ENCODE data around the gene INTS7.
A peak's percentile ranks its signal among the peaks of the same experiment; 100 is the strongest.
"Not testable (repeated sequence)": the region's sequence is repeated elsewhere in the genome, so short reads cannot be mapped to it uniquely, and the experiment has no call there.

The INTS7 gene

DNA sequence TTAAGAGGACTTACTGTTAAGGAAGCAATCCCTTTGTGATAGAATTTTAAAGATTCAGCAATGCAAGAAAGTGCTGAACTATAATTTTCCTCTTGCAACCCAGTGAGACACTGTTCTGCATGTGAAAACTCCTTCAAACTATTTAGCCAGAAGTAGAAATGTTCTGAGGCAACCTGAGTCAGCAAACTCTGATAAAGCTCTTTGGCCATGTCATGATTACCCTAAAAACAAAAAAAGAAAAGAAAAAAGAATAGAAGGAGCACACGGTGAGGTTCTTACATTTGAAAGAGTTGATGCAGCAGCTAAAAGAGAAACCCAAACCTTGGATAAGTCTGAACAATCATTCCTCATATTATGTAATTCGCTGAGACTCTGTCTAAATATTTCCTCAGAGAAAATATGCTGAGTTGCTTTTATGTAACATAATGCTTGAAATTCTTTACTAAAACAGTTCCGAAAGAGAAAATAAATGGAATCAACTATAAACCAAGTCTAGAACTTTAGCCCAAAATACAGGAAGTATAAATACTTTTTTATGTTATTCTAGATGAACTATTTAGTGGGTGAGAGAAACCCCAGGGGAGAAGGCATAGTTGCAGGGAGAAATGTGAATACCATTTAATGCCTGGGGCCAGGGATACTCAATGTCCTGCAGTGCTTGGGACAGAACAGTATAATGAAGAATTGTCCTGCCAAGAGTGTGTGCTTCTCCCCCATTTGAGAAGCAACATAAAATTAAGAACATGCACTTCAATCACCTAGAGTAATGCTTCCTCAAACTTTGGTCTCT lies 60.0 kb downstream of the INTS7 start:
- no peak for DNase-seq

DNA sequence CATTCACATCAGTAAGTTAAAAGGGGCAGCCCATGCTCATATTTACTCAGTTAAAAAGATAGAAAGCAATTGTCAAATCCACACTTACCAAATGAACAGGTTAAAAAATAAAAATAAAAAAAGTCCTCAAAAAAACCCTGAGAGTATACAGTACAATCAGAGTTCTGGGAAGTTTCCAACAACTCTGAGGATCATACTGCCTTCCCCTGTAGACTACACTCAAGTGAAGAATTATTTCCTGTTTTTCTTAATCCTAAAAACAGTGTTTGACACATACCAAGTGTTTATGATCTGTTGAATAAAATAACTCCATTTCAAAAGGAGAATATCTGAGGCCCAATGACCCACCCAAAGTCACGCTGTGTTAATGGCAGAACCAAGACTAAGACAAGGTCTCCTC lies 61.8 kb downstream of the INTS7 start:
- no peak for DNase-seq

DNA sequence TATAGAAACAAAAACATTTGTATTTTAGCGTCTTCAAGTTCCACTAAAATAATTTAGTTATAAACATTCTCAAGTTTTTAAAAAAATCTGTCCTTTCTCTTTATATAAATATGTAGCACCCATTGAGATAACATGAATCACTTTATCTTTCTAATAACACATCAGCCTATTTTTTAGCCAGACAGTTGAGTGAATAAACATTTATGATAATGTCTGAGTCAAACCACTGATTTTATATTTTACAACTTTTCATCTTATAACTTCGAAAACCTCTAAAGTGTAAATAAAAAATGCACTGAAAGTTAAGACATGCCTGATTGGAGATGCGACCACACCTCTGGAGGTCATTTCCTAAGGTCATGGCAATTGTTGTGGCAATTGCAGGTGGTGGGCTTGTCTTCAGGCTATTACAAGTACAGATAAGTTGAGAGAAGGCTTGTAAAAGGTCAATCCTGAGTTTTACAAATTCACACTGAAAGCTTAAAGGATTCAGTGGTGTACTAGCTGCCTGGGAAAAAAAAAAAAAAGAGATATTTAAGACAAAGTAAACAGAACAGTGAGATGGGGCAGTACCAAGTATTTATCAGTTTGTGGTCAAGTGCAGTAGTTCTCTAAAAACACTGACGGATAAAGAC lies 67.0 kb downstream of the INTS7 start:
- no peak for DNase-seq

DNA sequence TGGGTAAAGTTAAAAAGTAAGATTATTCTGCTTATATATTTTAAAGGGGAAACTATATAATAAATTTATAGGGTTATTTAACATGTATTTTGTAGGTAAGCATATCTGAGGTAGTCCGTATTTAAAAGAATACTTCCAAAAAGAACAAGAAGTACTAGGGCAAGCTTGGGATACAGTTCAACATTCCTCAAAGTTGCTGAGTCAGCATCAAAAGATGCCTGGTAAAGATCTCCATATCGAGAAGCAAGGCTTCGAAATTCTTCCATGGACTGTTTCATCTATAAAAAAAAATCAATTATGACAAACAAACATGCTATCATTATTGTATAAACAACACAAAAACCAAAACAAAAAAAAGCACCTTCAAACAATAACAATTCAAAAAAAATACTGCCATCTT lies 67.7 kb downstream of the INTS7 start:
- DNase-seq, result no peak

DNA sequence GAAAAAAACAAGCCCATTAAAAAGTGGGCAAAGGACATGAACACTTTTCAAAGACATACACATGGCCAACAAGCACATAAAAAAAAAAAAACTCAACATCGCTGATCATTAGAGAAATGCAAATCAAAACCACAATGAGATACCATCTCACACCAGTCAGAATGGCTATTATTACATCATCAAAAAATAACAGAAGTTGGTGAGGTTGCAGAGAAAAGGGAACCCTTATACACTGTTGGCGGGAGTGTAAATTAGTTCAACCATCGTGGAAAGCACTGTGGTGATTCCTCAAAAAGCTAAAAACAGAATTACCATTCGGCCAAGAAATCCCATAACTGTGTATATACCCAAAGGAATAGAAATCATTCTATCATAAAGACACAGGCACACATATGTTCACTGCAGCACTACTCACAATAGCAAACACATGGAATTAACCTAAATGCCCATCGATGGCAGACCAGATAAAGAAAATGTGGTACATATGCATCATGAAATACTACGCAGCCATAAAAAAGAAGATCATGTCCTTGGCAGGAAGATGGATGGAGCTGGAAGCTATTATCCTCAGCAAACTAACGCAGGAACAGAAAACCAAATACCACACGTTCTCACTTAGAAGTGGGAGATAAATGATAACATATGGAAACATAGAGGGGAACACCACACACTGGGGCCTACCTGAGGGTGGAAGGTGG lies 70.1 kb downstream of the INTS7 start:
- DNase-seq, result no peak

DNA sequence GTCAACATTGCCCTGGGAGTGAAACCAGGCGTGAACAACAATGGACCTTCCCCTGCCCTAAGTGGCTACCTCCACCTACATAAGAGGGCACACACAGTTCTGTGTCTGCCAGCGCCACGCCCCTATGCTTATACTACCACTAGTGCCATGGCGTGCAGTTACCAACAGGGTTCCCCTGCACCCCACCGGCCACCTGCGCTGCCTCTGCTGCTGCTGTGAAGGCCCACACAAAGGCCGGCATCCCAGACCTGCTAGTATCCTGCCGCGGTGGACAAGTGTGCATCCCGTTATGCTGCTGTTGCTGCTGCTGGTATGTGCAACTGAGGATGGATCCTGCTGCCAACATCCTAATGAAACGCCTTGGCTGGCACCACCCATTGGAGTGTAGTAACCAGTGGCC lies 75.7 kb downstream of the INTS7 start:
- DNase-seq, result no peak

DNA sequence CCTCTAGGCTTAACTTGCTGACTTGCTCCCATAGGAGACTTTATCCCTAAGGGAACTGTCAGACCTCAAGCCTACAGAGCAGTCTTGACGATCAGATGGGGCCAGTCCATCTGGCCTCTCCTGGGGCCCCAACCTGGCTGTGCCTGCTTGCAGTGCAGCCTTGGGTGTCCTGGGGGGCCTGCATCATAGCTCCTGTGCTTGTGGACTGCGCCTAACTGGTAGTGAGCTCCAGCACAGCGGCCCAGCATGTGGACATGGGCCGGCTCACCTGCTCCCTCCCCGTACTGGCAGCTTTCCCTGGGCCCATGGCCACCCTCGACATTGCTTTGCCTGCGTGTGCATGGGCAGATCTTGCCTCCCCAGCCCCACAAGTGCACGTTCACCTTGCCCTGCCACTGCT lies 76.1 kb downstream of the INTS7 start:
- no peak for DNase-seq

DNA sequence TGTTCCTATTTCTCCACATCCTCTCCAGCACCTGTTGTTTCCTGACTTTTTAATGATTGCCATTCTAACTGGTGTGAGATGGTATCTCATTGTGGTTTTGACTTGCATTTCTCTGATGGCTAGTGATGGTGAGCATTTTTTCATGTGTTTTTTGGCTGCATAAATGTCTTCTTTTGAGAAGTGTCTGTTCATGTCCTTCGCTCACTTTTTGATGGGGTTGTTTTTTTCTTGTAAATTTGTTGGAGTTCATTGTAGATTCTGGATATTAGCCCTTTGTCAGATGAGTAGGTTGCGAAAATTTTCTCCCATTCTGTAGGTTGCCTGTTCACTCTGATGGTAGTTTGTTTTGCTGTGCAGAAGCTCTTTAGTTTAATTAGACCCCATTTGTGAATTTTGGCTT lies 81.3 kb downstream of the INTS7 start:
- not testable (repeated sequence) for DNase-seq

DNA sequence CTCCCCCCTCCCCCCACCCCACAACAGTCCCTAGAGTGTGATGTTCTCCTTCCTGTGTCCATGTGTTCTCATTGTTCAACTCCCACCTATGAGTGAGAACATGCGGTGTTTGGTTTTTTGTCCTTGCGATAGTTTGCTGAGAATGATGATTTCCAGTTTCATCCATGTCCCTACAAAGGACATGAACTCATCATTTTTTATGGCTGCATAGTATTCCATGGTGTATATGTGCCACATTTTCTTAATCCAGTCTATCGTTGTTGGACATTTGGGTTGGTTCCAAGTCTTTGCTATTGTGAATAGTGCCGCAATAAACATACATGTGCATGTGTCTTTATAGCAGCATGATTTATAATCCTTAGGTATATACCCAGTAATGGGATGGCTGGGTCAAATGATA lies 81.8 kb downstream of the INTS7 start:
- DNase-seq, result not testable (repeated sequence)

DNA sequence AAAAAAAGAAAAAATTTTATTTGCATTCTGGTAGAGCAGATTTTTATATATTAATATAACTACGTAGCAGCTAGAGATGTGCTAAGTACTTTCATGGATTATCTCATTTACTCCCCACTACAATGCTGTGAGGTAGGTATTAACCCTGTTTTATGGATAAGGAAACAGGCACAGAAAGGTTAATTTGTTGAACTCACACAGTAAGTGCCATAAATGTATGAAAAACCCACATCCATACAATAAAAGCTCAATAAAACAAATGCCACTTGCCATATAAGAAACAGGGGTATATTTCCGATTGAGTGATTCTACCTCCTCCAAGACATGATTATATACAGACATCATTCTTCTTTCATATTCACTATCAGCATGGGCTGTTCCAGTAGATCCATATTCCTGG lies 83.1 kb downstream of the INTS7 start:
- no peak for DNase-seq

DNA sequence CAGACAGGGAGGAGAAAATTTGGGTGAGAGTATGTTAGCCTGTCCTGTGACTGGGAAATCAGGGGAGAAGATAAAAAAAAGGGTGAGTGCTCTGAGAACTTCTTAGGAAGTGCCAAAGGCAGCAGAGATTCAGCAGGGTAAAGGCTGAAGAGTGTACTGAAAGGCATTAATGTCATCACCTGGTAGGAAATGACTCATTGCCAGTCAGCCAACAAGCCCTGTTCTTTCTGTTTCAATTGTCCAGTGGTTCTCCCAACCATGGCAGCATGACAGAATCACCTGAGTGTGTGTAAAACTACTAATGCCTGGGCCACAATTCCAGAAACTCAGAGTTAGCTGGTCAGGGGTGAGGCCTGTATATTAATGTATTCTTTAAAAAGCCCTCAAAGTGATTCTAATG lies 83.5 kb downstream of the INTS7 start:
- DNase-seq, result no peak

DNA sequence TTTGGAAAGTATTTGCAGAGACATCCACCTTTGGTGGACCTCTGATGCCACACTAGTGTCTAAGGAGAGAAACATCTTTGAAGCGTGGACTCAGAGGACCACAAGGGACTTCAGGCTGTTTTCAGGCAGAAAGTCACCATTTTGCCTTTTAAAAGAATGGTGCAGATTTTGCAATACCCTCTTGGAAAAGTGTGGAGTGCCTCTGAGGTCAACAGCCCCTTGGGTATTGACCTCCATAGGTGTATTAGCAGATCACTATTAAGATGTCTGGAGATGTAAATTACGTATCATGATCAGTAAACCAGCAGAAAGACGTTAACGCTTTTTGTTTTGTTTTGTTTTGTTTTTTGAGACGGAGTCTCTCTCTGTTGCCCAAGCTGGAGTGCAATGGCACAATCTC lies 87.0 kb downstream of the INTS7 start:
- DNase-seq, result no peak

DNA sequence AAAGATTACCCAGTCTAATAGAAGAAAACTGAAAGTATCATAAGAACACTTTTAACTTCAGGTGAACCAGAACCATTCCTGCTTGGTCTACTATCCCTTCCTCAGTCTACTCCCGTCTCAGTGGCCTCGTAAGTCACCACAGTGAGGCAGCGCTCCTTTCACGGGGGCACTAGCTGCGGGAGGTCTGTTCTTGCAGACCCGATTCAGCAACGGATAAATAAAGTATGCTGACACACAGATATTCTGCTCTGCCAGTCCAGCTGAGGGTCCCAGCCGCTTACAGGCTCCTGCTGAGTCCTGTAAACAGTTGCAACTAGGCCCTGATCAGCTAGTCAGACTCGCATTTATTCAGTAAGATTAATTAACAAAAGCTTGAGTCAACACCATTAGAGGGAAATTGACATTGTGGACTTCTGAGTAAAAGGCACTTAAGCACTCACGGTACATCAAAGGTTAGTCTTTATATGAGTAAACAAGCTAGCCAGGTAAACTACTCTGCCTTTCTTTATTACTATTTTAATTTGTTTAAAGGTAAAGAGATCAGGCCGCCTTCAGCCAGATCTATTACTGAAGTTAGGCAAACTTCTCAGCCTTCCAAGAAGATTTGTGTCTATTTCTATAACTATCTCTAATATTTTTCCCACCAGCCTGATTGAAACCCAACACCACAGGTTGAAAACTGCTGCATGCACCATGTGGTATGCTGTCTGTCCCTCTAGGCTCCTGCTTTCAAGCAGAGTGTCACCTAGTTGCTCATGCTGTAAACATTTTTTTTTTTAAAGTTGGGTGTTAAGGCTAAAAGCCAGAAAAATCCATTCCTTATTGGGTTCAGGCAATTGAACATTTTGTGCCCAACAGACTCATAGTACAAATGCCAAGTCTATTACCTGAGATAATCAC lies 87.7 kb downstream of the INTS7 start:
- DNase-seq, result no peak

DNA sequence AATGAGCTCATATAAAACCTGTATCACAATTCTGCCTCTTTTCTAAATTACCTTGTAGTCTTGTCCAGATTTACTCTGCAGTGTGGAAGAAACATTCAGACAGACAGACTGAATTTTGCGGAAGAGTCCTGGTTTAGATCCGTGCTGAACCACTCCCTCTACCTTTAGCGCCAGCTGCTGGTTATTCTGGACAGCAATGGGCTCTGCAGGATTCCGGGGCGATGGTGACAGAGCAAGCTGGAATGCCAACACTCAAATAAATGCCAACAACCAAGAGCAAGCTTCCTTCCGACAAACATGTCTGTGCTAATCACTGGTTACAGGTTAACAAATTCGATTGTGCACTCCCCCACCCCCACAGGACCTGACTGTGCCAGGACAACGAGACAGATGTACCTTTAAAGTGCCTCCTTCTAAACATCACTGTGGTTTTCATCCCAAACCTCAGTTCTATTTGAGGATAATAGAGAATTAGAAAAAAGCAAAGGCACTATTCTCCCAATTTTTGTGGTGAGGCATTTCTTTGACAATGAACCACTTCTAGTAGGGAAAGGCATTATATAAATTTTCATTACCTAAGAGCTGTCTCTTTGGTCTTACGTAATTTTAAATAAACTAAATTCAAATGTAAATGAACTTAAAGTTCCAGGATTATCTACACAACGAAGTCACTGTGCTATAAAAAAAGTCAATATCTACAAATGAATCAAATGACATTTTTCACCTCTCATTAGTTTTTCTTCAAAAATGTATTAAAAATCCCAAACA lies 90.4 kb downstream of the INTS7 start:
- no peak for DNase-seq

DNA sequence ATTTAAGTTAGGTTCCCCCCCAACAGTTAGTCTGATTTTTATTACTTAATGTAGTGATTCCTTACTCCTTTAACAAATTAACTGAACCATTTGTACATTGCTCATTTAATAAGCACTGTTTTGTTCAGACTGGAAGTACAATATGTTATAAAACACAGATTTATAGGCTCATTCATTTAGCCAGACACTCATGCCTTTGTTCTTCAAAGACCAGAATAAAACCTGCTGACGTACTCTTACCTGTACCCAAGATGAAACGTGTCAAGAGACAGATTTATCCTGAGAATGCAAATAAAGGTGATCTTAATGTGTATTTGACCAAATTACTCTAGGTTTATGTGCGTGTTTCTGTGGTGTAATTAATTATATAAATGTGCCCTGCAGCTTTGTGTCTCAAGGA lies 92.8 kb downstream of the INTS7 start:
- no peak for DNase-seq

DNA sequence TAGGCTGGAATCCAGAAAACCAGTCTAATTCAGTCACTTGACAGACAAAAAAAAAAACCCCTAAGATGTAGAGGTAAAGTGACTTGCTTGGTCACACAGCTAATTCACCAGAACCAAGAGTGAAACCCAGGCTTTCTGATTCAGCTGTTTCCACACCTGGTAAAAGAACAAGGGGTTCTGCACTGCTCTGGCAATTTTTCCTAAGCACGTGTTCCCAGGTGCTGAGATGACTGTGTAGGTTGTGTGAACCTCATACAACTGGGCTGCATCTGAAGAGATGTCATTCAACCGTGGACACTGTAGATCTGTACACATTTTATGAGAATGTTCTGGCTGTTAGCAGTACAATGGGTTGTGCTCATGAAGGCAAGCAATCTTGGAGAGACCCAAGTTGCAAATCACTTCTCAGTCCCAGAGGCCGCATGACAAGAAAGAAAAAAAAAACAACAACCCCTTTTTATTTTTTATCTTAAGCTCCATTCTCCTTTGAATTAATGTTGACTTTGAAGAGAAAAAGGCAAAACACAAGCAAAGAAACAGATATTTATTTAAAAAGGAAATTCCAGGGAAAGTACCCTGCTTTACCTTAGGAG lies 95.4 kb downstream of the INTS7 start:
- peak; percentile 13 for DNase-seq

DNA sequence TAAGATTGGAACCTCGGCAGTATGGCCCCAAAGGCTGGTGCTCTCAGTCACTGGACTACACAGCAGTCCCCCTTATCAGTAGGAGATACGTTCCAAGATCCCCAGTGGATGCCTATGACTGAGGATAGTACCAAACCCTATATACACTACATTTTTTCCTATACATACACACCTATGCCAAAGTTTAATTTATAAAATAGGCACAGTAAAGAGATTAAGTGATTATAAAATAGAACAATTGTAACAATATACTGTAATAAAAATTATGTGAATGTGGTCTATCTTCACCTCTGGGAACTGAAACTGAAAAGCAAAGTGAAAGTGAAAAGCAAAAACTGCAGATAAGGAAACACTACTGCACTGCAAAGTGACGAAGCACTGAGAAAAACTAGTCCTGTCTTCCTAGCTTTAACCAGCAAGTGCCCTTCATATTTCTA lies 96.8 kb downstream of the INTS7 start:
- peak; percentile 46 for DNase-seq

DNA sequence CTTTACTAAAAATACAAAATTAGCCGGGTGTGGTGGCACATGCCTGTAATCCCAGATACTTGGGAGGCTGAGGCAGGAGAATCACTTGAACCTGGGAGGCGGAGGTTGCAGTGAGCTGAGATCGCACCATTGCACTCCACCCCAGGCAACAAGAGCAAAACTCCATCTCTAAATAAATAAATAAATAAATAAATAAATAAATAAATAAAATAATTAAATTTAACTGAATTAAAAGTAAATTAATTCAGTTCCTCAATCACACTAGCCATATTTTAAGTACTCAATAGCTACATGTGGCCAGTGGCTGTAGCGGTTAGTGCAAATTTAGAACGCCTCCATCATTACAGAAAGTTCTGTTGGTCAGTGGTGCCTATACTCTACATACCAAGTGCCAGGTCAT lies 97.9 kb downstream of the INTS7 start:
- DNase-seq, result not testable (repeated sequence)

DNA sequence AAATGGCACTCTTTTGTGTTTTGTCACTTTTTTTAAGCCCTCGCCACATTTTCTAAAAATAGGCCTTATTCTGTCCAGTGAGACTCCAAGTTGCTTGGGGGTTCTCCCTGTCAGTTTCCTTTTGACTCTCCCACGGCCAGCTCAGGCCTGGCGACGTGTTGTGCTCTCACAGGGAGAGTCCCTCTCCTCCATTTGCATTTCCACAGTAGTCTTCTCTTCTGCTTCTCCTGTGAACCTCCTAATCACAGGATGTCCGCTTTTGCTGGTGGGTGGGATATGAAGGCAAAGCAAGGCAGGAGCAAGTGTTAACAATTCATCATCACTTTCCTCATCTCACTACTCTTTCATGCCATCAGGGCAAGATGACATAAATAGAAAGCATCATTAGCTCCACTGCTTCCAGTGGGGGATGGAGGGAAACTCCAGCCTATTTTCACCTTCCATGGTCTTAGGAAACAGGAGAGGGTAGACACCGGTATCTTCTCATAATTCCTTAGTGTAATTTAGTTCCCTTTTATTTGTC lies 99.8 kb downstream of the INTS7 start:
- peak; percentile 19 for DNase-seq

DNA sequence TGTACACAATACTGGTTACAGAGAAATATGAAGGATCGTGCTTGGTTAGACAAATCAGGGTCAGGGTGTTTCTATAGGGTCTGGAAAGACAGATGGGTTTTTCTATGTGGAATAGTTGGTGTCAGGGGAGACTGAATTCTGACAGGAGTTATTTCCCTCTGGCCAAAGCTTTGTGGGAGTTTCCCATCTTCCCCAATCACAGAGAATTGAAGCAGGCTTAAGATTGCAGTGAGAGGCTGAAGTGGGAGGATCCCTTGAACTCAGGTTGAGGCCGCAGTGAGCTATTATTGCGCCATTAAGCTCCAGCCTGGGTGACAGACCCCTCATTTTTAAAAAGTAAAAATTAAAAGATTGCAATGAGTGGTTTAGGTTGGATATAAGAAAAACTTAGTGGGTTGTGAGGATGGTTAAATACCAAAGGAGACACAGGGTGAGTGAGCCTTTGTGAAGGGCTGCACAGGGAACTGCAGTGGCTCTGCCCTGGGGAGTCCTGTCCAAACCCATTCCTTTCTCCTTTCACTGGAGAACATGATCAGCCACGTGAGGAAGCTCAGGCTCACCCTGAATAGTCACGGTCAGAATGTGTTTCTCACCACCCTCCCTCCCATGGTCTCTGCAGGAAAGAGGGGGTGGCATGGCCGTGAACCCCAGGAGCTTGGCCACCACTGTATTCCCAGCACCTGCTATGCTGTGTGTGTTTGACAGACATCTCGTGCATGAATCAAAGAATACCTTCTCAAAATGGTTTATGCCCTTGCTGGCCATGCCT lies 101.2 kb downstream of the INTS7 start:
- DNase-seq, result no peak

DNA sequence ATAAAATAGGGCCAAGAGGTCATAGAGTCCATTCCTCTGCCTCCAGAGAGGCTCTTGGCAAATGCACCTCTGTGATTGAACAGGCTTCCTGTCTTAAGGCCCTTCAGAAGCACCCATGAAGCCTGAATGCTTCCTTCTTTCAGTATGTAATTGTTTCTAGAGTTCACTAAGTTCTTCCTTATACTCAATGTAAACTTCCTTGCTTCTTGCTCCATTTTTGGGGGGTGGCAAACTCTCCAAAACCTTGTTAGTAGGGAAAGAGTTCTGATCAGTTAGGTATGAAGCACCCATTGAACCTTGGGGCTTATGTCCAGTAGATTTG lies 102.5 kb downstream of the INTS7 start:
- DNase-seq, result no peak

Measured in CD4-positive, alpha-beta T cell treated with Interleukin-10 for 1 hour (primary cell).